Spleen (tissue), 11 donors: ENCODE results near the gene PEX7. TPM values are rescaled to one million over a fixed set of nuclear protein-coding genes. Genes with fewer than 3 reads are reported as not detected.

Experiments used
- DNase-seq: peaks from one replicate; pipeline ENCODE4 v3.0.0-alpha.2; 2020
- H3K27ac ChIP-seq, 8 donors: fragments of 200-600 bp; sonication (generic) in 7 of 8; 1 replicate in 4 of 8; 2 replicates in 4 of 8; pipeline versions ENCODE4 v1.5.0 to v1.8.0; 2016 to 2021; ENCODE audit warnings: inconsistent platforms in 4 of 8, mild to moderate bottlenecking in 4 of 8, moderate library complexity in 1 of 8
- H3K27me3 ChIP-seq, 7 donors: fragments of 200-600 bp; sonication (generic) in 6 of 7; replicated peaks in 1 of 7; 1 replicate in 4 of 7; 2 replicates in 3 of 7; pipeline versions ENCODE4 v1.5.0 to v1.8.0; 2016 to 2021; ENCODE audit warnings: inconsistent platforms in 3 of 7, mild to moderate bottlenecking in 1 of 7
- H3K36me3 ChIP-seq, 6 donors: fragments of 200-600 bp; sonication (generic) in 5 of 6; 1 replicate in 4 of 6; 2 replicates in 2 of 6; pipeline versions ENCODE4 v1.5.0 to v1.8.0; 2016 to 2021; ENCODE audit warnings: inconsistent platforms in 2 of 6
- H3K4me1 ChIP-seq, 6 donors: fragments of 200-600 bp; sonication (generic) in 5 of 6; 1 replicate in 3 of 6; 2 replicates in 3 of 6; pipeline versions ENCODE4 v1.5.0 to v1.8.0; 2016 to 2021; ENCODE audit warnings: inconsistent platforms in 3 of 6
- H3K4me3 ChIP-seq, 8 donors: fragments of 200-600 bp; sonication (generic) in 7 of 8; 1 replicate in 4 of 8; 2 replicates in 4 of 8; pipeline versions ENCODE4 v1.5.0 to v1.8.0; 2016 to 2021; ENCODE audit warnings: inconsistent platforms in 4 of 8, mild to moderate bottlenecking in 4 of 8, moderate library complexity in 2 of 8
- H3K9me3 ChIP-seq, 8 donors: fragments of 200-600 bp; sonication (generic) in 7 of 8; 1 replicate in 4 of 8; 2 replicates in 4 of 8; pipeline versions ENCODE4 v1.5.0 to v1.8.0; 2016 to 2021; ENCODE audit warnings: inconsistent platforms in 4 of 8
- CTCF ChIP-seq, 11 experiments: fragments of 200-600 bp in 7 of 11; fragments of 450-650 bp in 4 of 11; sonication (generic) in 4 of 11; IDR thresholded peaks in 8 of 11; conservative IDR thresholded peaks in 3 of 11; 1 replicate in 7 of 11; 2 replicates in 4 of 11; pipeline versions ENCODE4 v1.4.0 to v1.8.0; 2016 to 2021; ENCODE audit warnings: antibody characterized with exemption in 11 of 11, inconsistent platforms in 4 of 11, mild to moderate bottlenecking in 1 of 11
- POLR2A ChIP-seq, 3 donors: fragments of 450-650 bp; IDR thresholded peaks; one replicate each; pipeline ENCODE4 v1.5.1; 2017; ENCODE audit warnings: antibody characterized with exemption in 3 of 3, mild to moderate bottlenecking in 1 of 3
- POLR2AphosphoS5 ChIP-seq, 3 donors: sonication (generic); formaldehyde crosslinking; IDR thresholded peaks; one replicate each; pipeline ENCODE4 v1.5.1; 2017; ENCODE audit warnings: antibody characterized with exemption in 3 of 3
- WGBS, 5 donors: extraction: QIAGEN DNeasy Blood & Tissue Kit in 3 of 5; methylation state at CpG; one replicate each; pipeline versions ENCODE4 v1.1.5 to v1.1.7; 2013 to 2018; 5-methylcytosine and 5-hydroxymethylcytosine counted together
- intact Hi-C: fragments of 100-400 bp; cut with DNase I; formaldehyde crosslinking; loops from one replicate; pipeline ENCODE4 v1.15.0; 2023; ENCODE audit warnings: low total_unique reads
- polyA plus RNA-seq, 3 donors: library from polyadenylated mRNA; stranded (reverse); fragments of 200-250 nt; gene quantifications; one replicate each; pipeline ENCODE4 v1.2.1, GENCODE V29; 2013
- total RNA-seq, 7 donors: library from RNA; depleted of rRNA in 3 of 7; stranded (reverse); fragments of >200 nt in 3 of 7; fragmentation: NEBNext Ultra II Directional in 4 of 7; extraction: Animal tissue kit (Norgen Biotek cat#: 25700) in 4 of 7; gene quantifications; one replicate each; pipeline versions ENCODE4 v1.1.0 to v1.2.1, GENCODE V29; 2016 to 2021
- donor health status: healthy with polysubstance abuse.
- donor health status: DM: no; HTN: no; CAD: no; lungs with moderate emphysema.
- donor health status: DM: no; HTN: no; CAD: no.
- donor health status: Bipolar disorder and iron deficiency.
- donor health status: healthy.
- donor health status: DM: no; HTN: no; CAD: no.
- donor health status: DM: yes; HTN: yes; CAD: no.

PEX7 gene
- total and polyA plus RNA-seq, 10 donors, result 2.2 to 6.4 (median 5.0) TPM

GRCh38 chr6:136880748-136881460 is 58.5 kb downstream of the PEX7 start:
- TF ChIP-seq CTCF (IDR thresholded peaks at IDR 0.05 in 8 of 11, conservative IDR thresholded peaks at IDR 0.05 in 3 of 11) (no peak), POLR2AphosphoS5 (IDR thresholded peaks at IDR 0.05) (no peak), POLR2A (IDR thresholded peaks at IDR 0.05) (no peak)
- 80 to 98% (median 90%) methylated on average over 4 of the region's 4 CpGs for whole genome bisulfite sequencing, 5 donors

GRCh38 chr6:136886091-136886490 is 63.7 kb downstream of the PEX7 start:
- no peak for DNase-seq
- intact Hi-C loops, result no loop called here
- Histone ChIP-seq H3K4me1 (peaks cover 0 to 13% (median 0%) of the 10 kb centered on the region in 6 donors), H3K9me3 (no peaks in the 10 kb centered on the region), H3K36me3 (peaks cover 0 to 17% (median 0%) of the 10 kb centered on the region in 6 donors), H3K27ac (no peak overlapping the region), H3K4me3 (no peak overlapping the region), H3K27me3 (no peaks in the 10 kb centered on the region)
- no peak for TF ChIP-seq POLR2AphosphoS5 (IDR thresholded peaks at IDR 0.05)
- TF ChIP-seq POLR2A (IDR thresholded peaks at IDR 0.05), result no peak
- no peak for TF ChIP-seq CTCF (IDR thresholded peaks at IDR 0.05 in 8 of 11, conservative IDR thresholded peaks at IDR 0.05 in 3 of 11)
- 82 to 88% (median 85%) methylated on average over 3 of the region's 3 CpGs for WGBS, 5 donors

More at GRCh38 chr6:136880748-136881460, 58.5 kb downstream of the PEX7 start:
- no peaks in the 10 kb centered on the region for H3K4me1 ChIP-seq
- H3K9me3 ChIP-seq, result peaks cover 0 to 19% (median 13%) of the 10 kb centered on the region in 8 donors
- no peak overlapping the region for H3K4me3 ChIP-seq
- intact Hi-C loops, result no loop called here
- no peaks in the 10 kb centered on the region for H3K27me3 ChIP-seq
- no peak for DNase-seq
- no peak overlapping the region for H3K27ac ChIP-seq
- peaks cover 0 to 22% (median 0%) of the 10 kb centered on the region in 6 donors for H3K36me3 ChIP-seq

GRCh38 chr6:136887953-136888352 is 65.6 kb downstream of the PEX7 start:
- TF ChIP-seq CTCF (IDR thresholded peaks at IDR 0.05 in 8 of 11, conservative IDR thresholded peaks at IDR 0.05 in 3 of 11) (no peak), POLR2A (IDR thresholded peaks at IDR 0.05) (no peak), POLR2AphosphoS5 (IDR thresholded peaks at IDR 0.05) (no peak)
- Histone ChIP-seq H3K27ac (no peak overlapping the region), H3K36me3 (peaks cover 0 to 5% (median 0%) of the 10 kb centered on the region in 6 donors), H3K4me1 (peaks cover 0 to 13% (median 0%) of the 10 kb centered on the region in 6 donors), H3K27me3 (no peaks in the 10 kb centered on the region), H3K9me3 (no peaks in the 10 kb centered on the region), H3K4me3 (no peak overlapping the region)
- intact Hi-C loops, result no loop called here
- DNase-seq, result no peak
- WGBS, 5 donors, result 0 to 88% (median 65%) methylated on average over 1 of the region's 1 CpG
